GM12878 (cell line): ENCODE data around the gene MSH4. TPM values are rescaled to one million over a fixed set of nuclear protein-coding genes. Genes with fewer than 3 reads are reported as not detected.

Source experiments
- ATF7 ChIP-seq: fragments of 450-650 bp; IDR thresholded peaks from 2 replicates; pipeline ENCODE4 v1.6.1; 2016; ENCODE audit warnings: low read depth, mild to moderate bottlenecking
- polyA plus RNA-seq, 11 experiments: library from polyadenylated mRNA; depleted of rRNA in 4 of 11; unstranded in 6 of 11; stranded (reverse) in 5 of 11; fragments of >200 nt; fragmentation: Nextera tagmentation in 4 of 11; fragmentation: Illumina TruSeq in 1 of 11; extraction: Ambion mirVana in 4 of 11; extraction: Trizol in 1 of 11; gene quantifications; 1 replicate in 1 of 11; 2 replicates in 10 of 11; pipeline versions ENCODE4 v1.2.1 to v1.2.3, GENCODE V29; 2011 to 2016; ENCODE audit warnings: inconsistent platforms in 2 of 11, missing spikeins in 2 of 11, low read depth in 1 of 11
- total RNA-seq, 4 experiments: library from RNA; depleted of rRNA in 3 of 4; stranded (reverse); fragments of >200 nt in 3 of 4; fragmentation: Illumina TruSeq in 1 of 4; extraction: Trizol in 1 of 4; gene quantifications; 2 replicates each; pipeline versions ENCODE4 v1.2.1 to v1.2.3, GENCODE V29; 2013 to 2021
- TF ChIP-seq, protein P1 (sequence below): fragments of 450-650 bp; IDR thresholded peaks from 2 replicates; pipeline ENCODE4 v1.6.1; 2017; ENCODE audit warnings: mild to moderate bottlenecking
- TF ChIP-seq, protein P2 (sequence below): fragments of 450-650 bp; IDR thresholded peaks from 2 replicates; pipeline ENCODE4 v1.6.1; 2016; ENCODE audit warnings: mild to moderate bottlenecking
- TF ChIP-seq, protein P3 (sequence below): fragments of 450-650 bp; formaldehyde crosslinking; IDR thresholded peaks from 2 replicates; pipeline ENCODE4 v1.5.0; 2022; ENCODE audit warnings: mild to moderate bottlenecking, missing genetic modification characterization

Gene MSH4
- total and polyA plus RNA-seq, 10 of the 15 experiments (the other 5 are each of a cell fraction or from before 2014, with no cell fraction given), result 0.04 to 0.34 (median 0.09) TPM; not detected in 3

DNA sequence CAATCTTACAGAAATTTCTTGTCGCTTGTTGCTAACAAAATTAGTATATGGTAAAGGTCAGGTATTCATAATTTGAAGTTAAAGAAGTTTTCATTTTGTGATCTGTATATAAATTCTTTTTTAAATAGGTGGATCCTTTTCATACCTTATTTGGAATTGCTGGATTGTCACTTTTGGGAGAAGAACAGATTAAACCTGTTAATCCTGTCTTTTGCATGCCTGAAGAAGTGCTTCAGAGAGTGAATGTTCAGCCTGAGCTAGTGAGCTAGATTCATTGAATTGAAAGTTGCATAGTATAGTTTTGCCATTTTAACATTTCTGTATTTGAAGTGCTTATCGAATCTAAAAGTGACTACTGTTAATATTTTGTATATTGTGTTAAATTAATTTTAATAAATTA, 2.3 kb upstream of the MSH4 start (continued):
- TF ChIP-seq, protein P1, sequence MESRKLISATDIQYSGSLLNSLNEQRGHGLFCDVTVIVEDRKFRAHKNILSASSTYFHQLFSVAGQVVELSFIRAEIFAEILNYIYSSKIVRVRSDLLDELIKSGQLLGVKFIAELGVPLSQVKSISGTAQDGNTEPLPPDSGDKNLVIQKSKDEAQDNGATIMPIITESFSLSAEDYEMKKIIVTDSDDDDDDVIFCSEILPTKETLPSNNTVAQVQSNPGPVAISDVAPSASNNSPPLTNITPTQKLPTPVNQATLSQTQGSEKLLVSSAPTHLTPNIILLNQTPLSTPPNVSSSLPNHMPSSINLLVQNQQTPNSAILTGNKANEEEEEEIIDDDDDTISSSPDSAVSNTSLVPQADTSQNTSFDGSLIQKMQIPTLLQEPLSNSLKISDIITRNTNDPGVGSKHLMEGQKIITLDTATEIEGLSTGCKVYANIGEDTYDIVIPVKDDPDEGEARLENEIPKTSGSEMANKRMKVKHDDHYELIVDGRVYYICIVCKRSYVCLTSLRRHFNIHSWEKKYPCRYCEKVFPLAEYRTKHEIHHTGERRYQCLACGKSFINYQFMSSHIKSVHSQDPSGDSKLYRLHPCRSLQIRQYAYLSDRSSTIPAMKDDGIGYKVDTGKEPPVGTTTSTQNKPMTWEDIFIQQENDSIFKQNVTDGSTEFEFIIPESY, result no peak
- TF ChIP-seq, protein P2, sequence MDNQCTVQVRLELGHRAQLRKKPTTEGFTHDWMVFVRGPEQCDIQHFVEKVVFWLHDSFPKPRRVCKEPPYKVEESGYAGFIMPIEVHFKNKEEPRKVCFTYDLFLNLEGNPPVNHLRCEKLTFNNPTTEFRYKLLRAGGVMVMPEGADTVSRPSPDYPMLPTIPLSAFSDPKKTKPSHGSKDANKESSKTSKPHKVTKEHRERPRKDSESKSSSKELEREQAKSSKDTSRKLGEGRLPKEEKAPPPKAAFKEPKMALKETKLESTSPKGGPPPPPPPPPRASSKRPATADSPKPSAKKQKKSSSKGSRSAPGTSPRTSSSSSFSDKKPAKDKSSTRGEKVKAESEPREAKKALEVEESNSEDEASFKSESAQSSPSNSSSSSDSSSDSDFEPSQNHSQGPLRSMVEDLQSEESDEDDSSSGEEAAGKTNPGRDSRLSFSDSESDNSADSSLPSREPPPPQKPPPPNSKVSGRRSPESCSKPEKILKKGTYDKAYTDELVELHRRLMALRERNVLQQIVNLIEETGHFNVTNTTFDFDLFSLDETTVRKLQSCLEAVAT, result no peak
- TF ChIP-seq, protein P3, sequence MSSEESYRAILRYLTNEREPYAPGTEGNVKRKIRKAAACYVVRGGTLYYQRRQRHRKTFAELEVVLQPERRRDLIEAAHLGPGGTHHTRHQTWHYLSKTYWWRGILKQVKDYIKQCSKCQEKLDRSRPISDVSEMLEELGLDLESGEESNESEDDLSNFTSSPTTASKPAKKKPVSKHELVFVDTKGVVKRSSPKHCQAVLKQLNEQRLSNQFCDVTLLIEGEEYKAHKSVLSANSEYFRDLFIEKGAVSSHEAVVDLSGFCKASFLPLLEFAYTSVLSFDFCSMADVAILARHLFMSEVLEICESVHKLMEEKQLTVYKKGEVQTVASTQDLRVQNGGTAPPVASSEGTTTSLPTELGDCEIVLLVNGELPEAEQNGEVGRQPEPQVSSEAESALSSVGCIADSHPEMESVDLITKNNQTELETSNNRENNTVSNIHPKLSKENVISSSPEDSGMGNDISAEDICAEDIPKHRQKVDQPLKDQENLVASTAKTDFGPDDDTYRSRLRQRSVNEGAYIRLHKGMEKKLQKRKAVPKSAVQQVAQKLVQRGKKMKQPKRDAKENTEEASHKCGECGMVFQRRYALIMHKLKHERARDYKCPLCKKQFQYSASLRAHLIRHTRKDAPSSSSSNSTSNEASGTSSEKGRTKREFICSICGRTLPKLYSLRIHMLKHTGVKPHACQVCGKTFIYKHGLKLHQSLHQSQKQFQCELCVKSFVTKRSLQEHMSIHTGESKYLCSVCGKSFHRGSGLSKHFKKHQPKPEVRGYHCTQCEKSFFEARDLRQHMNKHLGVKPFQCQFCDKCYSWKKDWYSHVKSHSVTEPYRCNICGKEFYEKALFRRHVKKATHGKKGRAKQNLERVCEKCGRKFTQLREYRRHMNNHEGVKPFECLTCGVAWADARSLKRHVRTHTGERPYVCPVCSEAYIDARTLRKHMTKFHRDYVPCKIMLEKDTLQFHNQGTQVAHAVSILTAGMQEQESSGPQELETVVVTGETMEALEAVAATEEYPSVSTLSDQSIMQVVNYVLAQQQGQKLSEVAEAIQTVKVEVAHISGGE (CRISPR knock-in tag), result no peak
- TF ChIP-seq ATF7, result no peak
